Neural cell (in vitro differentiated cells): ENCODE measurements around the gene NUPR2. TPM values are rescaled to one million over a fixed set of nuclear protein-coding genes. Genes with fewer than 3 reads are reported as not detected.

Experiments used
- H2AFZ ChIP-seq: fragments of 200-600, 300-800 bp; sonication (generic), shearing (Covaris generic); 2 replicates; pipeline ENCODE4 v1.6.0; 2014; ENCODE audit warnings: low read depth, mild to moderate bottlenecking, antibody characterized with exemption, low read length, moderate library complexity
- H3F3A ChIP-seq: fragments of 200-600 bp; shearing (Covaris generic); 2 replicates; pipeline ENCODE4 v1.6.1; 2016; ENCODE audit warnings: mild to moderate bottlenecking, moderate library complexity, mixed read lengths, antibody characterized with exemption, low read length; ENCODE audit not compliant: insufficient read depth, poor library complexity, severe bottlenecking
- H3K27ac ChIP-seq: fragments of 200-600, 300-800 bp; sonication (generic), shearing (Covaris generic); 2 replicates; pipeline ENCODE4 v1.5.1; 2014; ENCODE audit warnings: mild to moderate bottlenecking, low read length, moderate library complexity
- H3K27me3 ChIP-seq: fragments of 300-800, 200-600 bp; sonication (generic), shearing (Covaris generic); 2 replicates; pipeline ENCODE4 v1.6.0; 2014; ENCODE audit warnings: mild to moderate bottlenecking, low read depth, low read length, moderate library complexity; ENCODE audit not compliant: insufficient read depth
- H3K36me3 ChIP-seq: fragments of 300-800, 200-600 bp; sonication (generic), shearing (Covaris generic); 2 replicates; pipeline ENCODE4 v1.5.1; 2014; ENCODE audit warnings: mild to moderate bottlenecking, antibody characterized with exemption, low read length, moderate library complexity; ENCODE audit not compliant: insufficient read depth
- H3K4me2 ChIP-seq: fragments of 300-800, 200-600 bp; sonication (generic), shearing (Covaris generic); 2 replicates; pipeline ENCODE4 v1.6.0; 2014; ENCODE audit warnings: mild to moderate bottlenecking, low read length
- H3K4me3 ChIP-seq: fragments of 300-800, 200-600 bp; sonication (generic), shearing (Covaris generic); 2 replicates; pipeline ENCODE4 v1.5.1; 2014; ENCODE audit warnings: mild to moderate bottlenecking, low read length, moderate library complexity
- H3K79me2 ChIP-seq: fragments of 200-600 bp; shearing (Covaris generic); replicated peaks from 2 replicates; pipeline ENCODE4 v1.6.0; 2014; ENCODE audit warnings: mild to moderate bottlenecking, low read length, moderate library complexity; ENCODE audit not compliant: insufficient read depth
- H3K9ac ChIP-seq: fragments of 300-800, 200-600 bp; sonication (generic), shearing (Covaris generic); 2 replicates; pipeline ENCODE4 v1.6.1; 2016; ENCODE audit warnings: mild to moderate bottlenecking, low read length, mixed read lengths
- H3K9me2 ChIP-seq: fragments of 200-600 bp; shearing (Covaris generic); 2 replicates; pipeline ENCODE4 v1.6.1; 2016; ENCODE audit warnings: mild to moderate bottlenecking, low read length, mixed read lengths; ENCODE audit not compliant: insufficient read depth
- H3K9me3 ChIP-seq: fragments of 200-600, 300-800 bp; sonication (generic), shearing (Covaris generic); 2 replicates; pipeline ENCODE4 v1.6.1; 2016; ENCODE audit warnings: mild to moderate bottlenecking, mixed run types, low read length, moderate library complexity, mixed read lengths
- H4K20me1 ChIP-seq: fragments of 200-600 bp; shearing (Covaris generic); 2 replicates; pipeline ENCODE4 v1.6.1; 2016; ENCODE audit warnings: mild to moderate bottlenecking, mixed run types; ENCODE audit not compliant: insufficient read depth
- CTCF ChIP-seq: fragments of 450-650 bp; IDR thresholded peaks from 2 replicates; pipeline ENCODE4 v1.5.1; 2014; ENCODE audit warnings: antibody characterized with exemption, mild to moderate bottlenecking, moderate library complexity; ENCODE audit not compliant: poor library complexity, severe bottlenecking
- EP300 ChIP-seq: fragments of 450-650 bp; conservative IDR thresholded peaks from 2 replicates; pipeline ENCODE4 v1.6.1; 2014; ENCODE audit warnings: antibody characterized with exemption, mild to moderate bottlenecking, moderate library complexity; ENCODE audit not compliant: poor library complexity, severe bottlenecking
- EZH2 ChIP-seq: fragments of 200-600, 300-800 bp; shearing (Covaris generic), sonication (generic); IDR thresholded peaks from 2 replicates; pipeline ENCODE4 v1.6.1; 2014; ENCODE audit warnings: antibody characterized with exemption, low read length, borderline replicate concordance, mild to moderate bottlenecking; ENCODE audit not compliant: insufficient read depth, poor library complexity, severe bottlenecking
- MXI1 ChIP-seq: fragments of 450-650 bp; conservative IDR thresholded peaks from 2 replicates; pipeline ENCODE4 v1.6.1; 2014; ENCODE audit warnings: antibody characterized with exemption, mild to moderate bottlenecking; ENCODE audit not compliant: poor library complexity, severe bottlenecking
- POLR2AphosphoS5 ChIP-seq: IDR thresholded peaks from 2 replicates; pipeline ENCODE4 v1.6.1; 2012
- RAD21 ChIP-seq: fragments of 450-650 bp; conservative IDR thresholded peaks from 2 replicates; pipeline ENCODE4 v1.6.1; 2014; ENCODE audit warnings: antibody characterized with exemption, mild to moderate bottlenecking, moderate library complexity
- REST ChIP-seq: IDR thresholded peaks from 2 replicates; pipeline ENCODE4 v1.6.1; 2012; ENCODE audit warnings: borderline replicate concordance
- SMC3 ChIP-seq: fragments of 450-650 bp; conservative IDR thresholded peaks from 2 replicates; pipeline ENCODE4 v1.6.1; 2014; ENCODE audit warnings: antibody characterized with exemption, mild to moderate bottlenecking, moderate library complexity; ENCODE audit not compliant: poor library complexity
- TAF1 ChIP-seq: IDR thresholded peaks from 2 replicates; pipeline ENCODE4 v1.6.1; 2012; ENCODE audit warnings: low read depth
- polyA plus RNA-seq: library from polyadenylated mRNA; depleted of rRNA; stranded (reverse); fragments of >200 nt; gene quantifications from 2 replicates; pipeline ENCODE4 v1.2.3, GENCODE V29; 2014

NUPR2 gene
- polyA plus RNA-seq, 1 donor from 2014 or later = not detected

- Histone ChIP-seq H3K27ac (no peak overlapping the region), H3K4me3 (no peak overlapping the region), H3K79me2 (no peaks in the 10 kb centered on the region), H3F3A (no peaks in the 10 kb centered on the region), H2AFZ (no peak overlapping the region), H3K36me3 (no peaks in the 10 kb centered on the region), H3K27me3 (no peaks in the 10 kb centered on the region), H3K9me2 (no peaks in the 10 kb centered on the region), H4K20me1 (no peaks in the 10 kb centered on the region), H3K9me3 (no peaks in the 10 kb centered on the region), H3K9ac (no peak overlapping the region), H3K4me2 (no peak overlapping the region)
- no peak for TF ChIP-seq POLR2AphosphoS5
- no peak for TF ChIP-seq TAF1
- TF ChIP-seq EP300 = no peak
- TF ChIP-seq RAD21 = no peak
- TF ChIP-seq EZH2 = no peak
- TF ChIP-seq REST = no peak
- no peak for TF ChIP-seq MXI1
- no peak for TF ChIP-seq SMC3
- no peak for TF ChIP-seq CTCF
Measured at GRCh38 chr7:56127241-56127975, 11.2 kb upstream of the NUPR2 start.

GRCh38 chr7:56125831-56126230 lies 9.6 kb upstream of the NUPR2 start:
- Histone ChIP-seq H3K9me2 (no peaks in the 10 kb centered on the region), H3K9me3 (no peaks in the 10 kb centered on the region), H3K4me3 (no peak overlapping the region), H3K79me2 (no peaks in the 10 kb centered on the region), H3K4me2 (no peak overlapping the region), H3K27ac (no peak overlapping the region), H3K36me3 (no peaks in the 10 kb centered on the region), H3F3A (no peaks in the 10 kb centered on the region), H3K9ac (no peak overlapping the region), H2AFZ (no peak overlapping the region), H4K20me1 (no peaks in the 10 kb centered on the region), H3K27me3 (no peaks in the 10 kb centered on the region)
- TF ChIP-seq EP300 (no peak), CTCF (no peak), SMC3 (no peak), REST (no peak), RAD21 (no peak), EZH2 (no peak), POLR2AphosphoS5 (no peak), MXI1 (no peak), TAF1 (no peak)
